Measurements from ENCODE around the gene PES1.
"Not testable (repeated sequence)": the region's sequence is repeated elsewhere in the genome, so short reads cannot be mapped to it uniquely, and the experiment has no call there.

PES1 gene

DNA sequence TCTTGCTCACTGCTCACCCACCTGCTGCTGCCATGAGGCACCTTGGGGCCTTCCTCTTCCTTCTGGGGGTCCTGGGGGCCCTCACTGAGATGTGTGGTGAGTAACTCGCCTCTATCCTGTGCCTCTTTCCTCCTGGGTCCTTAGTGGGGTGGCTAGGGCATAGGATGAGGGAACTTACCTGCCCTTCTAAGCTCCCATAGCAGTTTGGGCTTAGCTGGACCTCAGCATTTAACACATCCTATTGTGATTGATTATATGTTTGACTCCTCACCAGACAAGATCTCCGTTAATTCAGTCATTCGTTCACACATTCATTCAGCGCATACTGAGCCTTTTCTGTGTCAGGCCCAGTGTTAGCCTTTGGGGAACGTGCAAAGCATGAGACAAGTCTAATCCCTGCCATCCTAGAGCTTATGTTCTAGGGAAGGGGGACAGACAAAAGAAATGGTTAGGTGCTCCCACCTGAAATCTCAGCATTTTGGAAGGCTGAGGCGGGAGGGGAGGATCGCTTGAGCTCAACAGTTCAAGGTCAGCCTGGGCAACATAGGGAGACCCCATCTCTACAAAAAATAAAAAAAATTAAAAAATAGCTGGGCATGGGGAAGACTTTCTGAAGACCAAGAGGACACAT lies 15.7 kb upstream of the PES1 start:
- no peak for DNase-seq

DNA sequence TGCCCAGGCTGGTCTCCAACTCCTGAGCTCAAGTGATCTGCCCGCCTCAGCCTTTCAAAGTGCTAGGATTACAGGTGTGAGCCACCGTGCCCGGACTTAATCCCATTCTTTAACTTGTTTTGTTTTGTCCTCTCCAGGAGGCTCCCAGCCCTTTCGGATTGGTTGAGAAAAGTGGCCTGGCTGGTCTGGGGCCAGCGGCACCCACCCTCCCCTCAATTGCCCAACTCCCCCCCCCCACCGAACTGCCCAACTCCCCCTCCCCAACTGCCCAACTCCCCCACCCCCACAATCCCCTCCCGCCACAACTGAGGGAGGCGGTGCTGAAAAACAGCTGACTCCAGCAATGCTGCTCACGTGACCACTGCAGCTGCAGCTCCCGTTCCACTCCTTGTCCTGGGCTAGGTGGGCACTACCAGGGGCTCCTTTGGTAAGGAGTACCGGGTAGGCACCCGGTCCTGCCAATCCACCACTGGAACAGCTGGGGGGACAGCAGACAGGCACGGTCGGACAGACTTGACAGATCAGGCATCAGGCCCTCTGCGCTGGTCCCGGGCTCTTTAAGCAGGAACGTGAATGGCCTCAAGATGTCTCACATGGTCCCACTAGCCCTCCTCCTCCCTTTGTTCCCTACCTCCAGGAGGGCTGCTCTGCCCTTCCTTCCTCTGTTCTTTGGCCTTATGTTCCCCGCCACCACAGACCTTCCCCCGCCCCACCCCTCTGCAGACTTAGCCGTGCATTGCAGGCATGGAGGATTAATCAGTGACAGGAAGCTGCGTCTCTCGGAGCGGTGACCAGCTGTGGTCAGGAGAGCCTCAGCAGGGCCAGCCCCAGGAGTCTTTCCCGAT lies 15.0 kb upstream of the PES1 start, which contains the start of gene TCN2:
TSS of gene TCN2 (plus strand) at position 720 of the 845 bp plus-strand sequence. CDS start 158 bp downstream, outside the sequence.
- DNase-seq, result peak; percentile 16 to 21

DNA sequence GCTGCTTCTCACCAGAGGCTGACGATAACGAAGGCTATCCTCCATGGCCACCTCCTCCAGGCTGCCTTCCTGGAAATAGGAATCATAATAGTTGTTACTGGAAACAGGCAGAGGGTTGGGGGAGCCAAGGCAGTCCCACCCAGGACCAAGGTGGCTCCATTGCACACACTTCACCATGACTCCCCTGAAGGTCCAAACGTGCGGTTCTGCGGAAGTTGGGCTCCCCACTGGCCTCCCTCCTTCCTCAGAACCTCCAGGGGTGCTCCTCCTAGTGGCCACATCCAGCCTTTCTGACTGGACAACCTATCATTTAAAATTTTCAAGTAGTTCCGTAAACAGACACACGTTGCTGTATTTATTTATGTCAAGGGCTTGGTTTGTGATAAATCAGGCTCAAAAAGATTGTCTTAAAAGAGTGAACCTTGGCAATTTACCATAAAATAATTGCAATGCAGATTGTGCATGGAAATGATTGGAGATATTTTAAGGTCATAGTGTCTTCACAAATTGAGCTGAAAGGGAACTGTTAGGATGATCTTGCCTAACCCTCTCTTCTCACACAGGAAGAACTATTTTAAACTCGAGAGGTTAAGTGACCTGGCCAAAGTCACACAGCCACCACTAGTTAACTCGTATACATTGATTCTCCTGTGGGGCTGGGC lies 13.9 kb upstream of the PES1 start:
- peak; percentile 59 to 60 for DNase-seq

DNA sequence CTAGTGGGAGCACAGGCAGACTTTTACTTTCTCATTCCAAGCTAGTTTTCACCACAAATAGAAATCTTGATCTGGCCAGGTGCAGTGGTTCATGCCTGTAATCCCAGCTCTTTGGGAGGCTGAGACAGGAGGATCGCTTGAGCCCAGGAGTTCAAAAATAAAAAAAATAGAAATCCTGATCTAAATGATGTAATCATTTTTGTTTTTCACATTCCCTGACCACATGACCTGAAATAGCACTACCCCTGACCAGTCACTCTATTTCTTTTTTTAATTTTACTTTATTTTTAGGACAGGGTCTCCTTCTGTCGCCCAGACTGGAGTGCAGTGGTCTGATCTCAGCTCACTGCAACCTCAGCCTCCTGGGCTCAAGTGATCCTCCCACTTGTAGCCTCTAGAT lies 13.0 kb upstream of the PES1 start:
- no peak for DNase-seq

DNA sequence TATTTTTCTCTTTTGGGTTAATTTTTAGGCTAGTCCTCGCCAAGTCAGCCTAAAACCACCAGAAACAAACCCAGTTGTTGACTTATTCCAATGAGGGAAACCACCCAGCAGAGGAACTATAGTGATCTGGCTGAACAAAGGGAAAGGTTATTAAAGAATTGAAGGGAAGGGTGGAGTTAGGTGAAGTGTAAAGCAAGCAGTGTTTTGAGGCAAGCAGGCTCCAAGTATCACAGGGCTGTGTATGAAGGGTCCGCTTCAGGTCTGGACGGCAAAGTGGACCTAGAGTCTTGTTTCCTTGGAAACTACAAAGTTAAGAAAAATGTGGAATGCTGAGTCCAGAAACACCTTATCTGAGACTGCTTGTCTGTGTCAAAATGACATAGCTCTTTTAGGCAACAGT lies 12.1 kb upstream of the PES1 start:
- DNase-seq, result no peak

DNA sequence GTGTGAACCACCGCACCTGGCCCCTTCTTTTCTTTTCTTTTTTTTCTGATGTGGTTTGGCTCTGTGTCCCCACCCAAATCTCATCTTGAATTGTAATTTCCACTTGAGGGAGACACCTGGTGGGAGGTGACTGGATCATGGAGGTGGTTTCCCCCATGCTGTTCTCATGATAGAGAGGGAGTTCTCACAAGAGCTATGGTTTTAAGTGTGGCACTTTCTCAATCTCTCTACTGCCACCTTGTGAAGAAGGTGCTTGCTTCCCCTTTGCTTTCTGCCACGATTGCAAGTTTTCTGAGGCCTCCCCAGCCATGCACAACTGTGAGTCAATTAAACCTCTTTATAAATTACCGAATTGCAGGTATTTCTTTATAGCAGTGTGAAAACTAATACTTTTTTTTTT lies 10.3 kb upstream of the PES1 start:
- DNase-seq, result peak; percentile 32 to 35

DNA sequence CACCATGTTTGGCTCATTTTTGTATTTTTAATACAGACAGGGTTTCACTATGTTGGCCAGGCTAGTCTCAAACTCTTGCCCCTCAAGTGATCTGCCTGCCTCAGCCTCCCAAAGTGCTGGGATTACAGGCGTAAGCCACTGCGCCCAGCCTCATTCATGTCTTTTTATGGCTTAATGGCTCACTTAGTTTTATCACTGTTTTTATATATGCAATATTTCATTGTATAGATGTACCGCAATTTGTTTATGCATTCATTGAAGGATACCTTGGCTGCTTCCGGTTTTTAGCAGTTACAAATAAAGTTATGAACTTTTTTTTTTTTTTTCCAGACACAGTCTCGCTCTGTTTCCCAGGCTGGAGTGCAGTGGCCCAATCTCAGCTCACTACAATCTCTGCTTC lies 9.8 kb upstream of the PES1 start:
- no peak for DNase-seq

DNA sequence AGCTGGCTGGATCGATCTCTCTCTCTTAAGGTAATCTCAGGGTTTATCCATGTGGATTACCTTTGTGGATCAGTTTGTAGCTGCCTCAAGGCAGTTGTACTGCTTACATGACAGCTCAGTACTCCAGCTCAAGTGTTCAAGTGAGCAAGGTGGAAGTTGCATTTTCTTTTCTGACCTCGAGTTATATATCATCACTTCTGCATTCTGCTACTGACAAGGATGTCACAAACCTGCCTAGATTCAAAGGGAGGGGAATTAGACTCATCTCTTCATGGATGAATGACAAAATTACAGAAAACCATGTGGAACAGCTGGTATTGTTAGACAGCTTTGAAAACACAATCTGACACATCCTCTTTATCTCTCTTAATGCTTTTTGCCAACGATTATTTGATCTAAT lies 9.2 kb upstream of the PES1 start:
- DNase-seq, result peak in 1 of 2 experiments; percentile 6

DNA sequence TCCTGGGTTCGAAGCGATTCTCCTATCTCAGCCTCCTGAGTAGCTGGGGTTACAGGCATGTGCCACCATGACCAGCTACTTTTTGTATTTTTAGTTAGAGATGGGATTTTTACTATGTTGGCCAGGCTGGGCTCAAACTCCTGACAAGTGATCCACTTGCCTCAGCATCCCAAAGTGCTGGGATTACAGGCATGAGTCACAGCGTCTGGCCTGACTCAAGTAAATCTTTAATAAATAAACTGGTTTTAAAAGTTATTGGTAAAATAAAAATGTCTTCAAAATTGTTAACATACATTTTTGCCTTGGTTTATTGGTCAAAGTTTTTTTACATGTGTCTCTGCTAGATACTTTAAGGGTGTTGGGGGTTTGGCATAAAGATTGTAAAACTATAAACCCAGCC lies 7.3 kb upstream of the PES1 start:
- no peak for DNase-seq

DNA sequence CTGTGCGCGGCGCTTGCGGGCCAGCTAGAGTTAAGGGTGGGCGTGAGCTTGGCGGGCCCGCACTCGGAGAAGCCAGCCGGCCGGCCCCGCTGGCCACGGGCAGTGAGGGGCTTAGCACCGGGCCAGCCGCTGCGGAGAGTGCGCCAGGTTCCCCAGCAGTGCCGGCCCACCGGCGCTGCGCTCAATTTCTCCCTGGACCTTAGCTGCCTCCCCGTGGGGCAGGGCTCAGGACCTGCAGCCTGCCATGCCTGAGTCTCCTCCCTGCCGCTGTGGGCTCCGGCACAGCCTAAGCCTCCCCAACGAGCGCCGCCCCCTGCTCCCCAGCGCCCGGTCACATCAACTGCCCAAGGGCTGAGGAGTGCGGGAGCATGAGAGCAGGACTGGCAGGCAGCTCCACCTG lies 5.2 kb upstream of the PES1 start:
- no peak for DNase-seq

DNA sequence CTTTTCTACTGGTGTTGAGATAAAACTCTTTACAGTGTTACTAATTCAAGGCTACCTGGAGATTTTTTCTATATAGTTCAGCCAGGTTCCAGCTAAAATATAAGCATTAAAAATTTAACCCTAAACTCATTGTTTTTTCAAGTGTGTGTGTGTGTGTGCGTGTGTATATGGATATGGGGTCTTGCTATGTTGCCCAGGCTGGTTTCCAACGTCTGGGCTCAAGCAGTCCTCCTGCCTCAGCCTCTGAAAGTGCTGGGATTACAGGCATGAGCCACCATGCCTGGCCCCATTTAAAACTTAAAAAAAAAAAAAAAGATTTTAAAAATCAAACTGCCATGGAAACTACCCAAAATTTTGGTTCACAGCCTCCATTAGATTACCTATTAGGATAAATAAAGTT lies 4.5 kb upstream of the PES1 start:
- no peak for DNase-seq

DNA sequence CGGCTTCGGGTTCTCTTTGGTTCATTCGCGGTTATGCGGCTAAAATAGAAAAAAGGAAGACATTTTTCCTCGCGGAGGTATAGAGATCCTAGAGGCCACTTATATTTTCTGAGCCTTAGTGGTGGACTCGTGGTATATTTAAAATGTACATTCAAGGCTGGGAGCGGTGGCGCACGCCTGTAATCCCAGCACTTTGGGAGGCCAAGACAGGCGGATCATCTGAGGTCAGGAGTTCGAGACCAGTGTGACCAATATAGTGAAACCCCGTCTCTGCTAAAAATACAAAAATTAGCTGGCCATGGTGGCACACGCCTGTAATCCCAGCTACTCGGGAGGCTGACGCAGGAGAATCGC lies 627 bp upstream of the PES1 start:
- not testable (repeated sequence) for DNase-seq

DNA sequence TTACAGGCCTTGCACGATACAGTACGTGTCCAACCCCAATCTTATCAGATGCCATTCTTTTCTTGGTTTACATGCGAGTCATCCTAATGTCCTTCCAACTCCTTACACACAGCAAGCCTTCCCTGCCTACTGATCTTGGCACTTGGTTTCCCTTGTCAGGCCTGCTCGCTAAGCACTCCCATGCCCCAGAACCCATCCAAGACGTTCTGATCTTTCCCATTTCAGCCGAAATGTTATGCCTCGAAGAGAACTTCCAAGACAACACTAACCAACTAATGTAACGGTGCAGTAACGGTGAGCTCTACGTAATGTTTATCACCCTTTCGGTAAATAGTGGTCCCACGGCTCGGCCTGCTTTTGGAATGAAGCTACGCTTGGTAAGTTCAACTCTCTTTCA lies 521 bp downstream of the PES1 start:
- DNase-seq, result no peak

DNA sequence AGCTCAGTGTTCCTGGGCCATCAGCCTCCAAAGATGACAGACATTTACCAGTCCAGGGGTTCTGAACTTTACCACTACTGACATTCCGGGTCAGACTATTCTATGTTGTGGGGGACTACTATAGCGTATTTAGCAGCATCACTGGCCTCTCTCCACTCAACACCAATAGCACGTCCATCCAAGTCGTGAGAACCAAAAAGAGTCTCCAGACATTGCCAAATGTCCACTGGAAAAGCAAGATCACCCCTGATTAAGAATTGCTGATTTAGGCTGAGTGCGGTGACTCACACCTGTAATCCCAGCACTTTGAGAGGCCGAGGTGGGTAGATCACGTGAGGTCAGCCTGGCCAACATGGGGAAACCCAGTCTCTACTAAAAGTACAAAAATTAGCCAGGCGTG lies 5.3 kb downstream of the PES1 start:
- no peak for DNase-seq

DNA sequence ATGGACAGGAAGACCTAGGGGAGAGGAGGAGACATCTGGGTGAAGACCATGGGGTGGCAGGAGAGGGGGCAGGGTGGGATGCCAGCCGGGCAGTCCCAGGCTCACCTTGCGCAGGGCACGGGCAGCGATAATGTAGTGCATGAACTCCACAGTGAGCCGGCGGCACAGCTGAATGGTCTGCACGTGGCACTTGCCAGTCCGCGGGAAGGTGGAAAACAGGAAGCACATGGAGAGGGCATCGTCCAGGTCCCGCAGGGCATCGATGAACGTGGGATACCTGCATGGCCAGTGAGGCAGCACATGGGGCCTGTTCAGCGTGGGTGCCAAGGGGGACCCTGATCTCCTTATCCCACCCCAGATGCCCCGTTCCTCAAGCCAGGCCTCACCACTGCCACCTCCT lies 7.3 kb downstream of the PES1 start:
- no peak for DNase-seq

DNA sequence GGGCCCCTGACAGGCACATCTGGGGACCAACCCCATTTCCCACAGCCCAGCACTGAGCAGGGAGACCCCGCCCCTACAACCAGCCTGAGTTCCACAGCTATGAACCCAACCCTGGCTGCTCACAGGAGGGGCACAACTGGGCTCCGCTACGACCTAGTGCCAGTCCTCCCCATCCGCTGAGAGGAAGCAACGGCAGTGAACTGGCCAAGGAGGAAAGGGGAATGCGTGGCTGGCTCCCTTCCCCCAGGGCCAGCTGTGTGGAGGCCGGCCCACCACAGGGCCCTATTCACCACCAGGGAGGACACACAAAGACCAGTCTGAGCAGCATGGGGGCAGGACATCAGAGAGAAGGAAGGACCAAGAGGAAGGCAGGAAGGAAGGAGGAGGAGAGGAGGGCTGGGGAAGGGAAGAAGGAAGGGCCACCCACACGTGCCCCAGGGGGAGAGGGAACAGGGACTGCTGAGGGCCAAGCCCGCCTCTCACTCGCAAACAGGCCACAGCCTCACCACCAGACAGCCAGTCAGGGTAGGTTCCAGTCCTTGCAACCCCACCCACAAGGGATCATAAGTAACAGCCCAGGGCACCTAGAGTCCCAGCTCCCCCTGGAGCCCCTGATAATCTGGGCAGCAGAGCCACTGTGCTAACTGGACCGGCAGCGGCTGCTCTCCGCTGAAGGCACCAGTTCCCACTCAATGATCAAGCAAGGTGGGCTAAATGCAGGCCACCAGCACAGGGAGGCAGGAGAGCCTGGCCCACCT lies 8.7 kb downstream of the PES1 start:
- DNase-seq, result no peak

DNA sequence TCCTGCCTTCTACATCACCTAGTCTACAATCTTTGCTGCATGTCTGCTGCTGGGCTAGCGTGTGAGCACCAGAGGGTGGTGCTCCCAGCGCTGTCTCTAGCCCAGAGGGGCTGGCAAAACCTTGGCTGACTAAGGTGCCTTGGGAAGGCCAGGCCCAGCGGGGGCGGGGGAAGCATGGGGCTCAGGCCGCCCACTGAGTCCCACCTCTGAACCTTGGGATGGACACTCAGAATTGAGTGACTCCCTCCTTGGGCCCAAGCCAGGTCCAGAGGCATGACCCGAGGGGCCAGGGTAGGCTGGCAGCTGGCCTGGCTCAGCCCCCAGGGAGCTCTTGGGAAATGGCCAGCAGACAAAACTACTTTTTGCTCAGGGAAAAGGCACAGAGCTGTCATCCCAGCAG lies 9.7 kb downstream of the PES1 start:
- no peak for DNase-seq

DNA sequence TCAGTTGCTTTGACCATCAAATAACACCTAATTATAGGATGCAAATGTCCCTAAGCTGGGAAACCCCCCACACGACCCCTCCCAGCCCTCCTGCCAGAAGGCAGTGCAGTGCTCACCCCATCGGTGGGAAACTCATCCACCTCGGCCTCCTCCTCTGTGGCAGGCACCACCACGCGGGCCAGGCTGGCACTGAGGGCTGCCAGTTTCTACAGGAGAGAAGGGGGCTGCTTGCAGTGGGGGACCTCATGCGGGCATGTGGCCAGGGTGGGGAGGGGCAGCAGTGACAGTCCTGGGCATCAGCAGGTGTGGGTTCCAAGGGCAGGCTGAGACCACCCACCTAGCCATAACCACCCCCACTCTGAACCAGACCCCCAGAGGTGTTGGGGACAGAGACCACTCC lies 10.8 kb downstream of the PES1 start:
- DNase-seq, result no peak

DNA sequence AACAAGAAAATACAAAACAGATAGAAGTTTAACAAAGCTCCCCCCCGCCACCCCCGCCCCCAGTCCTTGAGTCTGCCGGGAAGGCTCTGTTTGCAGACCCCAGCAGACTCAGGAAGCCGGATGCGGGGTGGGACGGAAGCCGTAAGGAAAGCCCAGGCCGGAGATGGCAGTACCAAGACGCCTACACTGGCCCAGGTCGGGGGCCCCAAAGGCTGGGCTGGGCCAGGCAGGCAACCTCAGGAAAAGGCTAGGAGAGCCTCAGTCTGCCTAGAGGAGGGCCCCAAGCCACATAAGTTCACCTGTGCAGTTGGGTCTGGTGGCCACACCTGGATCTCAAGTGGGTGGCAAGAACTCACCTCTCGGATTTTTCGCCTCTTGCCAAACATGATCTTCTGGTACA lies 13.2 kb downstream of the PES1 start:
- DNase-seq, result no peak

DNA sequence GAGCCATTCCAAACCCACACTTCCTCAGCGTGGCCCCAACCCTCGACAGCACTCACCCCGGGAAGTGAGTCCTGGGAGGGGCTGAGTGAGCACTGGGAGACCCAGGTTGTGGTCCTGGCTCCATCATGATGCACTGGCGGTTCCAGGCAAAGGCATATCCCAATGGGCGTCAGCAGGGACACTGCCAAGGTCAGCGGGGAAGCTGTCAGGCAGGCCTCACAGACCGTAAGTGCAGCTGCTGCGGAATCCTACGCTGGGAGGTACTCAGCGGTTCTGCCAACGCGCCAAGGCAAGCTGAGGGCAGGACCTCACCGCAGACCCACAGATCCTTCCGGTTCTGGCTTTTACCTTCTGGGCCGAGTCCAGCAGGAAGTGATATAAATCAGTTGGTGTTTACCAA lies 15.9 kb downstream of the PES1 start:
- no peak for DNase-seq

DNA sequence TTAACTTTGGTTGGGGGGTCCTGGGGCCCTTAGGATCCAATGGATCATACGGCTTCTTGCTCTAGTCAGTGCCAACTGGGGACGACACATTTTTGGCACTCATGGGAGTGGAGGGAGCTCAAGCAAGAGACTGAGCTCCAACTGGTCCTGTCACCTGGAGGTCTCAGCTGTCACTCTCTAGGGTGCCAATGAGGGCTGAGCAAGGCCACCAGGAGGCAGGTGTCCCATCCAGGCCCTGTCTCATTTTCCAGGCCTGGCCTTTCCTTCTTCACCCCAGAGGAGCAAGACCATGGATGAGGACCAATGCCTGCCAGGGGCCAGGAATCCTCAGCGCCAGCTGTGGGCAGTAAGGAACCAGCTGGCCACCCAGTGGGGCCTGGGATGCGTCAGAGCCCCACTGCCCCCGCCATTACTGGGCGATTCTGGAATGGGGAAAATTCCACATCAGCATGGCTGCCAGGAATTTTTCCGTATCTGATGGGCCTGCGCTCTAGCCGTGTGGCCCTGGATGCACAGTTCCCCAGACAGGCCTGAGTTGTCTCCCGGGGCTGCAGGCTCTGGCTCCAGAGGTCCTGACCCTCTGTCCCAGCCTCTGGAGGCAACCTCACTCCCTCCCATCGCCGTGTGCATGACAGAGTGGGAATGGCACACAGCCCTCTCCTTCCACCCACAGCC lies 16.6 kb downstream of the PES1 start:
- DNase-seq, result no peak

DNA sequence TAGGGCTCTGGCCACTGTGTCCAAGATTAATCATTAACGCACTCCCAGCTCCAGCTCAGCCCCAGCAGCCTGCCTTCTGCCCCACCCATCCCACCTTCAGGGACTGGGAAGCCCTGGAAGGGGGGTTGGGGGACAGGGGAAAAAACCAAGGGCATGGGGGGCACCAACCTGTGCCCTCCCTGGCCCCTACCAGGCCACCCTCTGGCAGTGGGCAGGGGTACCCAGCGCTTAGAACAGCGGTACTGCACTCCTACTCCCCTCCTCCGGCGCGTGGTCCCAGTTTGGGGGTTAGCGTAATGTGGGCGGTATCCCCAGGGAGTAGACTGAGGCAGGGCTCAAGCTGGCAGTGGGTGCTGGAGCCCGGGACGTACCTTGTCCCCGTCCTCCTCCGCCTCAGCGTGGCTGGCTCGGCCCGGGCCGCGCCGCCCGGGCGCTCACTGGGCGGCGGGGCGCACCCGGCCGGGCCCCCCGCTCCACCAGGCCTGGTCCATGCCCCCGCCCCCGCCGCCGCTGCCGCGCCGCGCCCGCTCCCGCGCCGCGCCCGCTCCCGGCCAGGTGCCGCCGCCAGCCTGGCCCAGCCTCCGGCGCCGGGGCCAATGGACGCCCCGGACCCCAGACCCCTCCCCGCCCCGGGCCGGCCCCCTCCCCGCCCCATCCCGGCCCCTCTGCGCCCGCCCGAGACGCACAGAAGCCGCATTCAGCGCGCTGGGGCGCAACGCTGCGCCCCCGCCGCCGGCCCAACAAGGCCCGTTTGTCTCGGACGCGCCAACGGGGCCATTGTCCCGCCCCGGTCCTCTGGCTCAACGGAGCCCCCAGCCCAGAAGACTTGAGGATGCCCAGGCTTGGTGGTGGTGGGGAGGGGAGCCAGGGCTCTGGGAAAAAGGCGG lies 17.4 kb downstream of the PES1 start, which contains the start of gene GAL3ST1:
TSS of gene GAL3ST1 (minus strand) at position 571 of the 887 bp plus-strand sequence. CDS start 17,273 bp downstream, outside the sequence.
- no peak for DNase-seq

Measured in AML-193 (cell line).